Upper lobe of right lung (tissue), 1 donor: ENCODE data around the gene RARG. TPM values are rescaled to one million over a fixed set of nuclear protein-coding genes. Genes with fewer than 3 reads are reported as not detected.

Experiments
- ATAC-seq: fragments of 200-7000 bp; cut with Tn5 transposase; one replicate; pipeline ENCODE4 v1.9.1; 2020; ENCODE audit warnings: mild to moderate bottlenecking, moderate library complexity
- DNase-seq: peaks from one replicate; pipeline ENCODE4 v3.0.0-alpha.2; 2020
- H3K27ac ChIP-seq: fragments of 200-600 bp; one replicate; pipeline ENCODE4 v1.8.0; 2022
- H3K27me3 ChIP-seq: fragments of 200-600 bp; one replicate; pipeline ENCODE4 v1.8.0; 2022; ENCODE audit warnings: mild to moderate bottlenecking
- H3K36me3 ChIP-seq: fragments of 200-600 bp; one replicate; pipeline ENCODE4 v1.8.0; 2022
- H3K4me1 ChIP-seq: fragments of 200-600 bp; one replicate; pipeline ENCODE4 v1.8.0; 2022
- H3K4me3 ChIP-seq: fragments of 200-600 bp; one replicate; pipeline ENCODE4 v1.8.0; 2022; ENCODE audit warnings: mild to moderate bottlenecking
- H3K9me3 ChIP-seq: fragments of 200-600 bp; one replicate; pipeline ENCODE4 v1.8.0; 2022
- intact Hi-C: fragments of 100-400 bp; cut with DNase I; formaldehyde crosslinking; loops from one replicate; pipeline ENCODE4 v1.11.0; 2022
- total RNA-seq: library from RNA; stranded (reverse); fragmentation: NEBNext Ultra II Directional; extraction: Animal tissue kit (Norgen Biotek cat#: 25700); gene quantifications from one replicate; pipeline ENCODE4 v1.2.1, GENCODE V29; 2021
- TF ChIP-seq, protein P1 (sequence below): fragments of 200-600 bp; IDR thresholded peaks from one replicate; pipeline ENCODE4 v1.8.0; 2022; ENCODE audit warnings: antibody characterized with exemption
- donor health status: DM: no; HTN: yes; CAD: no; lungs with severe emphysema.

Gene RARG
- total RNA-seq, 1 donor from 2014 or later = 23.8 TPM

DNA sequence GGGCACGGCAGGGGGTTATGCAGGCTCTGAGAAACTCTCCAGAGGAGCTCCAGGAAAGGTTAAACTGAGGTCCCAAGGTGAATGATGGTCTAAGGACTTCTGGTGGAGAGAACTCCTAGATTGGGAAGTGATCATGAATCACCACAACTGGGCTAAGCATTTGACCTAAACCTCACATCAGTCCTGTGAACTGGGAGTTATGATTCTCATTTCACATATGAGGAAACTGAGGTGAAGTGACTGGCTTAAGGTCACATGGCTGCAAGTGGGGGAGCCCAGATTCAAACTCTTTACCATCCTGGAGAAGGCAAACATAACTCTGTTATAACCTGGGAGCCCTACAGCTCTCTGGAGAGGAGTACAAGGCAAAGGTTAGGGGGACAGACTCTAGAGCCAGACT, 4.2 kb downstream of the RARG start:
- H3K27me3 ChIP-seq = no peaks in the 10 kb centered on the region
- no peaks in the 10 kb centered on the region for H3K9me3 ChIP-seq
- H3K36me3 ChIP-seq = no peaks in the 10 kb centered on the region
- H3K4me3 ChIP-seq = no peak overlapping the region
- H3K4me1 ChIP-seq = peaks cover 32% of the 10 kb centered on the region
- intact Hi-C loops = no loop called here
- TF ChIP-seq, protein P1, sequence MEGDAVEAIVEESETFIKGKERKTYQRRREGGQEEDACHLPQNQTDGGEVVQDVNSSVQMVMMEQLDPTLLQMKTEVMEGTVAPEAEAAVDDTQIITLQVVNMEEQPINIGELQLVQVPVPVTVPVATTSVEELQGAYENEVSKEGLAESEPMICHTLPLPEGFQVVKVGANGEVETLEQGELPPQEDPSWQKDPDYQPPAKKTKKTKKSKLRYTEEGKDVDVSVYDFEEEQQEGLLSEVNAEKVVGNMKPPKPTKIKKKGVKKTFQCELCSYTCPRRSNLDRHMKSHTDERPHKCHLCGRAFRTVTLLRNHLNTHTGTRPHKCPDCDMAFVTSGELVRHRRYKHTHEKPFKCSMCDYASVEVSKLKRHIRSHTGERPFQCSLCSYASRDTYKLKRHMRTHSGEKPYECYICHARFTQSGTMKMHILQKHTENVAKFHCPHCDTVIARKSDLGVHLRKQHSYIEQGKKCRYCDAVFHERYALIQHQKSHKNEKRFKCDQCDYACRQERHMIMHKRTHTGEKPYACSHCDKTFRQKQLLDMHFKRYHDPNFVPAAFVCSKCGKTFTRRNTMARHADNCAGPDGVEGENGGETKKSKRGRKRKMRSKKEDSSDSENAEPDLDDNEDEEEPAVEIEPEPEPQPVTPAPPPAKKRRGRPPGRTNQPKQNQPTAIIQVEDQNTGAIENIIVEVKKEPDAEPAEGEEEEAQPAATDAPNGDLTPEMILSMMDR = no peak
- ATAC-seq (no peak), DNase-seq (no peak)
- no peak overlapping the region for H3K27ac ChIP-seq

DNA sequence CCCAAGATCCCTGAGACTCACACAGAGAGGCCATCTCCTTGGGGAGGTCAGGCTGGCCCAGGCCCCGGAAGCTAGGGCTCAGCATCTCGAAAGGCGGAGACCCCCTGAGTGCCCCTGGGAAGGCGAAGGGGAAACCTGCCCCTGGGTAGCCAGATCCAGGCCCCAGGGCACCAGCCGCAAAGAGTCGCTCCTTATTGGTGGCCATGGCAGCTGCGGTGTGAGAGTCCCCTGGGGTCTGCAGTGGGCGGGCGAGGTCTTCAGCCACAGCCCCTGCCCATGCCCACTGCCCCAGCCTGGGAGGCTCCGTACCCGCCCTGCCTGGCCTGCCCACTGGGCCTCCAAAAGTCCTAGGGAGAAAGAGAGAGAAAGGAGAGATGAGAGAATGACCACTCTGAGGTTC, 4.7 kb downstream of the RARG start:
- H3K9me3 ChIP-seq = no peaks in the 10 kb centered on the region

DNA sequence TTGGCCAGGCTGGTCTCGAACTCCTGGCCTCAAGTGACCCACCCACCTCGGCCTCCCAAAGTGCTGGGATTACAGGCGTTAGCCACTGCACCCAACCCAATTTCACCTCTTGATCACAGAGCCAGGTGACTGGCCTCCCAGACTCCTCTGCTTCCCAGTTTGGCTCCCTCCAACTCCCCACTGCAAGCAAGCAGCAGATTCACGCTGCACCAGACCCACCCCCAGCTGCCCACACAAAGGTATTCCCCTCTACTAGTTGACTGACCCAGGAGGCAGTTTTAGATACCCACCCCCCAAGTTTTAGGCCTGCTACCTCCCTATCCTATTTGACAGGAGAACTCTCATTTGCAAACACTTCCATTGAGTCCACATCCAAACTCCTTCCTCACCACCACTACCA, 5.2 kb downstream of the RARG start:
- intact Hi-C loops = no loop called here

More for the DNA sequence above, 4.7 kb downstream of the RARG start:
- H3K27me3 ChIP-seq = no peaks in the 10 kb centered on the region
- no peak for ATAC-seq
- no peak for DNase-seq
- no peak overlapping the region for H3K4me3 ChIP-seq
- intact Hi-C loops = no loop called here
- H3K36me3 ChIP-seq = no peaks in the 10 kb centered on the region
- no peak overlapping the region for H3K27ac ChIP-seq
- peaks cover 32% of the 10 kb centered on the region for H3K4me1 ChIP-seq
- TF ChIP-seq, protein P1 = no peak

DNA sequence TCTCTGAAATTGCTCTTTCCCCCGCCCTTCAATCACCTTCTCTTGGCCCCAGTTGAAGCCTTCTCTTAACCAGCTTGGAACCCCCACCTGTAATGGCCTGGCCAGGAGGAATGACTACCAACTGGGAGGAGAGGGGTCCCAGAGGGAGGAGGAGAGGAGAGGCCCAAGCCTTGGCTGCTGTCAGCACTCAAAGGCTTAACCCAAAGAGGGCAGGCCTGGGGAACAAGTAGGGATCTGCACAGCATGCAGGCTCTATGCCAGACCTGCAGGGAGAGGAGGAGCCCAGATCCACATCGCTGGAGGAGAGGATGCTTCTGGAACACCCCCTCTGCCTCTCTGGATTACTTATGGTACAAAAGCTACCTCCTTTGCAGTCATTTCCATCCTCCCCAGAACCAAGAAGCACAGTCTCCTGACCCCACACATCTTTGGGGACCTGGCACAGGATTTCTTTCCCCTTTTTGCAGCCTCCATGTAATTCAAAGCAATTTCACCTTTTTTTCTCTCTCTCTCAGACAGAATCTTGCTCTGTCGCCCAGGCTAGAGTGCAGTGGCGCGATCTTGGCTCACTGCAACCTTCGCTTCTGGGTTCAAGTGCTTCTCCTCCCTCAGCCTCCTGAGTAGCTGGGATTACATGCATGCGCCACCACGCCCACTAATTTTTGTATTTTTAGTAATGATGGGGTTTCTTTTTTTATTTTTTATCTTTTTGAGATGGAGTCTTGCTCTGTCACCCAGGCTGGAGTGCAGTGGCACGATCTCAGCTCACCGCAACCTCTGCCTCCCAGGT, 6.2 kb downstream of the RARG start:
- Histone ChIP-seq H3K27ac (no peak overlapping the region), H3K4me3 (no peak overlapping the region), H3K9me3 (no peaks in the 10 kb centered on the region), H3K36me3 (no peaks in the 10 kb centered on the region), H3K4me1 (peaks cover 38% of the 10 kb centered on the region), H3K27me3 (no peaks in the 10 kb centered on the region)
- TF ChIP-seq, protein P1 = no peak
- intact Hi-C loops = no loop called here
- DNase-seq (no peak), ATAC-seq (no peak)

More for the DNA sequence above, 5.2 kb downstream of the RARG start:
- Histone ChIP-seq H3K4me1 (peaks cover 35% of the 10 kb centered on the region), H3K27me3 (no peaks in the 10 kb centered on the region), H3K27ac (no peak overlapping the region), H3K9me3 (no peaks in the 10 kb centered on the region), H3K36me3 (no peaks in the 10 kb centered on the region), H3K4me3 (no peak overlapping the region)
- no peak for DNase-seq
- TF ChIP-seq, protein P1 = no peak
- no peak for ATAC-seq

DNA sequence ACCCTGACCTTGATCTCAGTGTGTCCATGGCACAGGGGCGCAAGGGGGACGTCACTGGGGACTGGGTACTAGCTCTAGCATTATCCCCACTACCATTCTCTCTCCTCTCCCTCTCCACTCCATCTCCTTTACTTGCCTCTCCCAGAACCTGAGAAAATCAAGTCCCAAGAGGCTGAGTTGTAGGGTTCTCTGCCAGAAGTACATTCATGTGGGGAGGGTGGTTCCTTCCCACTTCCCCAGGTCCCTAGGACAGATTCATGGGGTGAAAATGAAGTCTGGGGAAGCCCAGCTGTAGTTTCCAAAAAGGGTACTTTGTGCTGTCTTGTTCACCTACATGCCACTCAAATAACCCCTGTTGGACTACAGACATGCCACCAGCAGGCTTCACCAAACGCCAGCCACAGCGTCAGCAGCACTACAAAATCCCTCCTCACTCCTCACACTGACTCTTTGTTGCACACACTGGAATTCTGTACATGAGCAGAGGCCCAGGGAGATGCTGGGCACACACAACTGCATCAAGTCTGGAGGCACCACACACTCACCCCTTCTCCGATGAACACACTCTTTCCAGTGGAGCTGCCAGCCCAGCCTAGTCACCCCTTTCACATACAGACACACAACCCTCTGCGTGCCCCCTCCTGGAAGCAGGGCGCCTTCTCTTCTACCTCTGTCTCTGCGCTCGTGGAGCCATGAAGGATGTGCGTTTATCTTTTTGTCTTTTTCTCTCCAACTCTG, 6.9 kb downstream of the RARG start:
- DNase-seq = no peak
- no peak for ATAC-seq
- intact Hi-C loops = no loop called here
- H3K27ac ChIP-seq = no peak overlapping the region
- no peaks in the 10 kb centered on the region for H3K27me3 ChIP-seq
- no peaks in the 10 kb centered on the region for H3K36me3 ChIP-seq
- TF ChIP-seq, protein P1 = no peak
- H3K9me3 ChIP-seq = no peaks in the 10 kb centered on the region
- H3K4me1 ChIP-seq = peaks cover 38% of the 10 kb centered on the region
- no peak overlapping the region for H3K4me3 ChIP-seq
